Spleen (tissue), 11 donors: ENCODE measurements around the gene TCF12. TPM values are rescaled to one million over a fixed set of nuclear protein-coding genes. Genes with fewer than 3 reads are reported as not detected.
A peak's percentile ranks its signal among the peaks of the same experiment; 100 is the strongest.

Experiments
- DNase-seq: peaks from one replicate; pipeline ENCODE4 v3.0.0-alpha.2; 2020
- H3K27ac ChIP-seq, 8 donors: fragments of 200-600 bp; sonication (generic) in 7 of 8; 1 replicate in 4 of 8; 2 replicates in 4 of 8; pipeline versions ENCODE4 v1.5.0 to v1.8.0; 2016 to 2021; ENCODE audit warnings: inconsistent platforms in 4 of 8, mild to moderate bottlenecking in 4 of 8, moderate library complexity in 1 of 8
- H3K27me3 ChIP-seq, 7 donors: fragments of 200-600 bp; sonication (generic) in 6 of 7; replicated peaks in 1 of 7; 1 replicate in 4 of 7; 2 replicates in 3 of 7; pipeline versions ENCODE4 v1.5.0 to v1.8.0; 2016 to 2021; ENCODE audit warnings: inconsistent platforms in 3 of 7, mild to moderate bottlenecking in 1 of 7
- H3K36me3 ChIP-seq, 6 donors: fragments of 200-600 bp; sonication (generic) in 5 of 6; 1 replicate in 4 of 6; 2 replicates in 2 of 6; pipeline versions ENCODE4 v1.5.0 to v1.8.0; 2016 to 2021; ENCODE audit warnings: inconsistent platforms in 2 of 6
- H3K4me1 ChIP-seq, 6 donors: fragments of 200-600 bp; sonication (generic) in 5 of 6; 1 replicate in 3 of 6; 2 replicates in 3 of 6; pipeline versions ENCODE4 v1.5.0 to v1.8.0; 2016 to 2021; ENCODE audit warnings: inconsistent platforms in 3 of 6
- H3K4me3 ChIP-seq, 8 donors: fragments of 200-600 bp; sonication (generic) in 7 of 8; 1 replicate in 4 of 8; 2 replicates in 4 of 8; pipeline versions ENCODE4 v1.5.0 to v1.8.0; 2016 to 2021; ENCODE audit warnings: inconsistent platforms in 4 of 8, mild to moderate bottlenecking in 4 of 8, moderate library complexity in 2 of 8
- H3K9me3 ChIP-seq, 8 donors: fragments of 200-600 bp; sonication (generic) in 7 of 8; 1 replicate in 4 of 8; 2 replicates in 4 of 8; pipeline versions ENCODE4 v1.5.0 to v1.8.0; 2016 to 2021; ENCODE audit warnings: inconsistent platforms in 4 of 8
- CTCF ChIP-seq, 11 experiments: fragments of 200-600 bp in 7 of 11; fragments of 450-650 bp in 4 of 11; sonication (generic) in 4 of 11; IDR thresholded peaks in 8 of 11; conservative IDR thresholded peaks in 3 of 11; 1 replicate in 7 of 11; 2 replicates in 4 of 11; pipeline versions ENCODE4 v1.4.0 to v1.8.0; 2016 to 2021; ENCODE audit warnings: antibody characterized with exemption in 11 of 11, inconsistent platforms in 4 of 11, mild to moderate bottlenecking in 1 of 11
- POLR2A ChIP-seq, 3 donors: fragments of 450-650 bp; IDR thresholded peaks; one replicate each; pipeline ENCODE4 v1.5.1; 2017; ENCODE audit warnings: antibody characterized with exemption in 3 of 3, mild to moderate bottlenecking in 1 of 3
- POLR2AphosphoS5 ChIP-seq, 3 donors: sonication (generic); formaldehyde crosslinking; IDR thresholded peaks; one replicate each; pipeline ENCODE4 v1.5.1; 2017; ENCODE audit warnings: antibody characterized with exemption in 3 of 3
- WGBS, 5 donors: extraction: QIAGEN DNeasy Blood & Tissue Kit in 3 of 5; methylation state at CpG; one replicate each; pipeline versions ENCODE4 v1.1.5 to v1.1.7; 2013 to 2018; 5-methylcytosine and 5-hydroxymethylcytosine counted together
- intact Hi-C: fragments of 100-400 bp; cut with DNase I; formaldehyde crosslinking; loops from one replicate; pipeline ENCODE4 v1.15.0; 2023; ENCODE audit warnings: low total_unique reads
- polyA plus RNA-seq, 3 donors: library from polyadenylated mRNA; stranded (reverse); fragments of 200-250 nt; gene quantifications; one replicate each; pipeline ENCODE4 v1.2.1, GENCODE V29; 2013
- total RNA-seq, 7 donors: library from RNA; depleted of rRNA in 3 of 7; stranded (reverse); fragments of >200 nt in 3 of 7; fragmentation: NEBNext Ultra II Directional in 4 of 7; extraction: Animal tissue kit (Norgen Biotek cat#: 25700) in 4 of 7; gene quantifications; one replicate each; pipeline versions ENCODE4 v1.1.0 to v1.2.1, GENCODE V29; 2016 to 2021
- donor health status: healthy with polysubstance abuse.
- donor health status: DM: no; HTN: no; CAD: no; lungs with moderate emphysema.
- donor health status: DM: no; HTN: no; CAD: no.
- donor health status: Bipolar disorder and iron deficiency.
- donor health status: healthy.
- donor health status: DM: no; HTN: no; CAD: no.
- donor health status: DM: yes; HTN: yes; CAD: no.

TCF12 gene
- total and polyA plus RNA-seq, 10 donors = 8.3 to 139 (median 111) TPM

GRCh38 chr15:57305009-57305408, 386.6 kb downstream of the TCF12 start:
- intact Hi-C loops = loop anchor here (5.0 to 10.0 kb wide), 2 partner anchors 483 to 810 kb away; no protein-coding TSS in a partner anchor

GRCh38 chr15:57306161-57306943, 387.9 kb downstream of the TCF12 start:
- WGBS, 5 donors = 2 to 5% (median 4%) methylated on average over 38 to 45 of the region's 45 CpGs
- intact Hi-C loops = loop anchor here (5.0 to 10.0 kb wide), 2 partner anchors 484 to 812 kb away; no protein-coding TSS in a partner anchor
- peaks cover 0 to 26% (median 0%) of the 10 kb centered on the region in 6 donors for H3K36me3 ChIP-seq
- TF ChIP-seq CTCF (IDR thresholded peaks at IDR 0.05 in 8 of 11, conservative IDR thresholded peaks at IDR 0.05 in 3 of 11) (peak; percentile 50 to 93 (median 84)), POLR2AphosphoS5 (IDR thresholded peaks at IDR 0.05) (peak; percentile 9 to 63 (median 50)), POLR2A (IDR thresholded peaks at IDR 0.05) (no peak)
- peak overlapping the region; percentile 33 to 70 (median 44) for H3K4me3 ChIP-seq
- H3K27ac ChIP-seq = peak overlapping the region in 4 of 8 donors; percentile 9 to 67 (median 50)
- peak; percentile 96 for DNase-seq
- H3K27me3 ChIP-seq = peaks cover 0 to 6% (median 0%) of the 10 kb centered on the region in 7 donors
- no peaks in the 10 kb centered on the region for H3K9me3 ChIP-seq
- peaks cover 7 to 50% (median 17%) of the 10 kb centered on the region in 6 donors for H3K4me1 ChIP-seq

More at GRCh38 chr15:57305009-57305408, 386.6 kb downstream of the TCF12 start:
- Histone ChIP-seq H3K36me3 (peaks cover 0 to 26% (median 0%) of the 10 kb centered on the region in 6 donors), H3K27me3 (peaks cover 0 to 6% (median 0%) of the 10 kb centered on the region in 7 donors), H3K27ac (peak overlapping the region in 1 of 8 donors; percentile 83), H3K4me1 (peaks cover 7 to 51% (median 17%) of the 10 kb centered on the region in 6 donors), H3K9me3 (no peaks in the 10 kb centered on the region), H3K4me3 (peak overlapping the region in 2 of 8 donors; percentile 46 to 70)
- no peak for TF ChIP-seq POLR2AphosphoS5 (IDR thresholded peaks at IDR 0.05)
- TF ChIP-seq CTCF (IDR thresholded peaks at IDR 0.05 in 8 of 11, conservative IDR thresholded peaks at IDR 0.05 in 3 of 11) = no peak
- TF ChIP-seq POLR2A (IDR thresholded peaks at IDR 0.05) = no peak
- WGBS, 5 donors = 91 to 97% (median 94%) methylated on average over 4 of the region's 4 CpGs
- DNase-seq = no peak

- Histone ChIP-seq H3K4me3 (peak overlapping the region in 7 of 8 donors; percentile 33 to 70 (median 46)), H3K4me1 (peaks cover 7 to 50% (median 17%) of the 10 kb centered on the region in 6 donors), H3K36me3 (peaks cover 0 to 26% (median 0%) of the 10 kb centered on the region in 6 donors), H3K9me3 (no peaks in the 10 kb centered on the region), H3K27ac (peak overlapping the region in 3 of 8 donors; percentile 45 to 67 (median 56)), H3K27me3 (peaks cover 0 to 6% (median 0%) of the 10 kb centered on the region in 7 donors)
- TF ChIP-seq POLR2A (IDR thresholded peaks at IDR 0.05) = no peak
- TF ChIP-seq CTCF (IDR thresholded peaks at IDR 0.05 in 8 of 11, conservative IDR thresholded peaks at IDR 0.05 in 3 of 11) = peak in 5 of 11 experiments; percentile 3 to 56 (median 41)
- peak in 1 of 3 donors; percentile 40 for TF ChIP-seq POLR2AphosphoS5 (IDR thresholded peaks at IDR 0.05)
- intact Hi-C loops = loop anchor here (5.0 to 10.0 kb wide), 2 partner anchors 485 to 812 kb away; no protein-coding TSS in a partner anchor
- WGBS, 5 donors = 37 to 46% (median 38%) methylated on average over 22 to 24 of the region's 24 CpGs
- DNase-seq = no peak
Measured at GRCh38 chr15:57306944-57307411, 388.5 kb downstream of the TCF12 start.
